ENCODE data around the gene LRRC56. TPM values are rescaled to one million over a fixed set of nuclear protein-coding genes. Genes with fewer than 3 reads are reported as not detected.

LRRC56 gene
- total and polyA plus RNA-seq, 9 of the 15 experiments (the other 6 are each of a cell fraction or from before 2014, with no cell fraction given), result 0.03 to 4.5 (median 1.0) TPM; not detected in 1

DNA sequence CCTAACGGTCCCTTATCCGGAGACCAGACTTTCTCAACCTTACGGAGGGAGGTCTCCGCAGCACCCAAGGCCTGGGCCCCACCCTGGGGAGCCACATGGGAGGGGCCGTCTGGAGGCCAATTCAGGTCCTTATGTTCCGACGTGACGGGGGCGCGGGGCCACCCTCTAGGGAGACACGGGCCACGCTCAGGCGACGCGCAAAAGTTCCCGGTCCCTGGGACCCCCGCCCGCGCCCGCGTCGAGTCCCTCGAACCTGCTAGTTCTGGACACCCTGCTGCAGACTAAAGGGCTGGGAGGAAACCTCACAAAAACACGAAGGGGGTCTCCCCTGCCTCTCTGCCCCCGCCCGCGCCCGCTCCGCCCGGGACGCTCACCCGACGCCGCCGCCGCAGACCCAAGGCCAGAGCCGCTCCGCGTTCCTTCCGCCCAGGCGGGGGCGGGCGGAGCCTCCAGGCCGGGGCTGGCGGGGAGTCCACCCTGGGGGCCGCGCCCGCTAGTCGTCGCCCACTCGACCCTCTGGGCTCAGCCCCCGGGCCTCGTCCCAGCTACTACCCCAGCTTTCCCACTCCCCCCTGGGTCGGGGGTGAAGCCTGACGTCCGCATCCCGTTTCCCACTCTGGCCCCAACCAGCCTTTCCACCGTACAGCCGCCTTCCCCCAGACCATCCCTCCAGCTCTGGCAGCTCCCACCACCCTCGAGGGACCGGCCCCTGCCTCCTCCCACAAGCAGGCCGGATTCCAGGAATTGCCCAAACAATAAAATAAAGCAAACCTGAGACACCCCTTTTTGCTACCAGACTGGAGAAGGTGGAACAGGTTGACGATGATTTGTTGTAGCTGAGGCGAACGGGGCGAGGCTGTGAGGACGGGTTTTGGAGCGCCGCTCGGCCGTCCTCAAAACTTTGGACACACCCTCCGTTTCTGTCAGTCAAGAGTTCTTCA, 33.0 kb upstream of the LRRC56 start (continued):
- TF ChIP-seq MYC (IDR thresholded peaks at IDR 0.05; ENCODE audit: low read depth, low read length), result peak; percentile 45; the same call in 1 of the 2 replicates
- 0 out of 2 replicates have a peak, but pooled peaks have one; percentile 26 for TF ChIP-seq MYC (CRISPR knock-in tag; IDR thresholded peaks at IDR 0.05; ENCODE audit: borderline replicate concordance, low read depth)
- no peak for TF ChIP-seq XRCC3 (IDR thresholded peaks at IDR 0.05)
- TF ChIP-seq SIX5 (IDR thresholded peaks at IDR 0.05; ENCODE audit: borderline replicate concordance in 1 of 2, insufficient read depth in 1 of 2, low read depth in 1 of 2, low read length in 2 of 2), result no peak
- TF ChIP-seq SNAPC5 (CRISPR knock-in tag; IDR thresholded peaks at IDR 0.05), result no peak
- TF ChIP-seq ATF6 (CRISPR knock-in tag; IDR thresholded peaks at IDR 0.05), result no peak
- no peak for TF ChIP-seq ELF1 (tag; IDR thresholded peaks at IDR 0.05)
- TF ChIP-seq, protein P1, sequence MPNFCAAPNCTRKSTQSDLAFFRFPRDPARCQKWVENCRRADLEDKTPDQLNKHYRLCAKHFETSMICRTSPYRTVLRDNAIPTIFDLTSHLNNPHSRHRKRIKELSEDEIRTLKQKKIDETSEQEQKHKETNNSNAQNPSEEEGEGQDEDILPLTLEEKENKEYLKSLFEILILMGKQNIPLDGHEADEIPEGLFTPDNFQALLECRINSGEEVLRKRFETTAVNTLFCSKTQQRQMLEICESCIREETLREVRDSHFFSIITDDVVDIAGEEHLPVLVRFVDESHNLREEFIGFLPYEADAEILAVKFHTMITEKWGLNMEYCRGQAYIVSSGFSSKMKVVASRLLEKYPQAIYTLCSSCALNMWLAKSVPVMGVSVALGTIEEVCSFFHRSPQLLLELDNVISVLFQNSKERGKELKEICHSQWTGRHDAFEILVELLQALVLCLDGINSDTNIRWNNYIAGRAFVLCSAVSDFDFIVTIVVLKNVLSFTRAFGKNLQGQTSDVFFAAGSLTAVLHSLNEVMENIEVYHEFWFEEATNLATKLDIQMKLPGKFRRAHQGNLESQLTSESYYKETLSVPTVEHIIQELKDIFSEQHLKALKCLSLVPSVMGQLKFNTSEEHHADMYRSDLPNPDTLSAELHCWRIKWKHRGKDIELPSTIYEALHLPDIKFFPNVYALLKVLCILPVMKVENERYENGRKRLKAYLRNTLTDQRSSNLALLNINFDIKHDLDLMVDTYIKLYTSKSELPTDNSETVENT (CRISPR knock-in tag; IDR thresholded peaks at IDR 0.05), result no peak
- no peak for TF ChIP-seq BACH1 (tag; IDR thresholded peaks at IDR 0.05)
- TF ChIP-seq NR1H2 (CRISPR knock-in tag; IDR thresholded peaks at IDR 0.05), result no peak
- TF ChIP-seq SP1 (CRISPR knock-in tag; IDR thresholded peaks at IDR 0.05), result no peak
- no peak for TF ChIP-seq RAD21 (CRISPR knock-in tag; conservative IDR thresholded peaks at IDR 0.05 in 1 of 2, IDR thresholded peaks at IDR 0.05 in 1 of 2)
- TF ChIP-seq GATA2 (CRISPR knock-in tag; IDR thresholded peaks at IDR 0.05), result no peak
- no peak for TF ChIP-seq TEAD2 (tag; IDR thresholded peaks at IDR 0.05)
- peak; percentile 25; the same call in 1 of the 2 replicates for TF ChIP-seq GABPB1 (CRISPR knock-in tag; IDR thresholded peaks at IDR 0.05)
- no peak for TF ChIP-seq ZNF134 (CRISPR knock-in tag; conservative IDR thresholded peaks at IDR 0.05)
- TF ChIP-seq ZFX (CRISPR knock-in tag; IDR thresholded peaks at IDR 0.05), result peak; percentile 66
- TF ChIP-seq GATAD2A (IDR thresholded peaks at IDR 0.05), result no peak
- TF ChIP-seq ETV1 (tag; conservative IDR thresholded peaks at IDR 0.05; ENCODE audit: low read depth), result no peak
- TF ChIP-seq L3MBTL2 (IDR thresholded peaks at IDR 0.05), result peak; percentile 69
- 0 out of 2 replicates have a peak, but pooled peaks have one; percentile 39 for TF ChIP-seq ZBTB17 (CRISPR knock-in tag; IDR thresholded peaks at IDR 0.05)
- TF ChIP-seq CBX8 (IDR thresholded peaks at IDR 0.05; ENCODE audit: borderline replicate concordance, extremely low read depth, low read depth, low read length, poor library complexity, severe bottlenecking), result no peak
- no peak for TF ChIP-seq MCM5 (IDR thresholded peaks at IDR 0.05; ENCODE audit: low read depth)
- TF ChIP-seq CBFA2T3 (IDR thresholded peaks at IDR 0.05), result no peak
- no peak for TF ChIP-seq PRPF4 (IDR thresholded peaks at IDR 0.05; ENCODE audit: insufficient read depth, low read depth, low read length, poor library complexity, severe bottlenecking)
